Epithelial cell of proximal tubule (primary cell): Measurements from ENCODE around the gene LSM5. TPM values are rescaled to one million over a fixed set of nuclear protein-coding genes. Genes with fewer than 3 reads are reported as not detected.

ENCODE experiments used
- DNase-seq: peaks from one replicate; pipeline ENCODE4 v3.0.0-alpha.2; 2011; ENCODE audit warnings: low read depth
- H3K4me3 ChIP-seq: 2 replicates; pipeline ENCODE4 v1.5.1; 2011; ENCODE audit warnings: low read depth, mild to moderate bottlenecking, low read length
- CTCF ChIP-seq: conservative IDR thresholded peaks from 2 replicates; pipeline ENCODE4 v1.5.1; 2012; ENCODE audit warnings: low read depth, mild to moderate bottlenecking, low read length
- total RNA-seq: library from RNA; depleted of rRNA; stranded (reverse); fragments of >200 nt; gene quantifications from 2 replicates; pipeline ENCODE4 v1.2.3, GENCODE V29; 2015

The LSM5 gene
- total RNA-seq, 1 donor from 2014 or later, result 41.1 TPM

- no peak for TF ChIP-seq CTCF
- no peak overlapping the region for H3K4me3 ChIP-seq
- DNase-seq, result no peak
These were observed 27.2 kb downstream of the LSM5 start for GRCh38 chr7:32462977-32463376.

GRCh38 chr7:32462451-32462850, 27.7 kb downstream of the LSM5 start:
- no peak overlapping the region for H3K4me3 ChIP-seq
- no peak for TF ChIP-seq CTCF
- no peak for DNase-seq

- TF ChIP-seq CTCF, result no peak
- no peak overlapping the region for H3K4me3 ChIP-seq
- no peak for DNase-seq
These were observed 28.7 kb downstream of the LSM5 start for GRCh38 chr7:32461484-32461883.

- H3K4me3 ChIP-seq, result no peak overlapping the region
These were observed 30.4 kb downstream of the LSM5 start for GRCh38 chr7:32459788-32460187.

DNA sequence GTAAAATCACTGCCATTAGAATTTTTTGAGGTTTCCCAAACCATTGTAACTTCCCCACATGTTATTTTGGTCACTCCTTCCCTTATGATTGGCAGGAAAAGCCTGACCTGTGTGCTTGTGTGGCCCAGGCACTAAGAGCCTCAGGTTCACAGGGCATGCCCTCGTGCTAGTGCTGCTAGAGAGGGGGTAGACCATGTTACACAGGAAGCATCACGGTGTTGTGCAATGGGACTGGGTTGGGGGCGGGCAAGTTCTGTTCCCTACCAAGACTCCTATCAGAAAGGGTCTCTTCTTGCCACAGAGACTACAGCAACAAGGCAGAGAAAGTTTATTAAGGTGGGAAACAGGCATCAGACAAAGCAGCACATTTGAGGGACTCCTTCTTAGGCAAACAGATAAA, 32.2 kb downstream of the LSM5 start:
- H3K4me3 ChIP-seq, result no peak overlapping the region
- TF ChIP-seq CTCF, result no peak
- DNase-seq, result no peak

More at GRCh38 chr7:32459788-32460187, 30.4 kb downstream of the LSM5 start:
- no peak for TF ChIP-seq CTCF
- DNase-seq, result no peak

DNA sequence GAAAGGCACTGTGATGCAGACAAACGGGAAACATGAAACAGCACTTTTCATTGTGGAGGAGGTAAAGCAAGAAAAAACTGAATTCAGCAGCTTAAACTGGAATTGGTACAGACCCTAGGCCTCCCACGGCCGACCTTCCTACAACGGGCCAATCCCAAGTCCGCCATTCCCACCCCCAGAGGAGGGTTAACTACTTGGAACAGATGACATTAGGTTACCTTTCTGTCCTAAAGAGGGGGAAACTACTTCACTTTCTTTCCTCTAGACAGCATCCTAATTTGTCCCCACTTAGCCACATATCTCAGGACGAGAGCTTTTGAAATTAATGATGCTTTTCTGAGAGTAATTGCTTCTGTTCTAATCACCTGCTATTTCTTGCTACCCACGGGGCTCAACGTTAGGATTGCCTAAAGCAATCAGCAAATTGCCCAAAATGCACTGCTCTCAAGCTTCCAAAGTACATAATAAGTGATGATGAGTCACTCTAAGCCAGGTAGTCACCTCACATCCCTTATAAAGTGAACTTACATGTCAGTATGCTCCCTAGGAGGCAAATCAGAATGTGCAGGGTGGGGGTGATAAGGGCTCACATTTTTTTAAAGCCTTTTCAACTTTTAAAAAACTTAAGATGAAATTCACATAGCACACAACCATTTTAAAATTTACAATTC, 36.7 kb downstream of the LSM5 start:
- no peak for TF ChIP-seq CTCF
- no peak for DNase-seq
- H3K4me3 ChIP-seq, result no peak overlapping the region

DNA sequence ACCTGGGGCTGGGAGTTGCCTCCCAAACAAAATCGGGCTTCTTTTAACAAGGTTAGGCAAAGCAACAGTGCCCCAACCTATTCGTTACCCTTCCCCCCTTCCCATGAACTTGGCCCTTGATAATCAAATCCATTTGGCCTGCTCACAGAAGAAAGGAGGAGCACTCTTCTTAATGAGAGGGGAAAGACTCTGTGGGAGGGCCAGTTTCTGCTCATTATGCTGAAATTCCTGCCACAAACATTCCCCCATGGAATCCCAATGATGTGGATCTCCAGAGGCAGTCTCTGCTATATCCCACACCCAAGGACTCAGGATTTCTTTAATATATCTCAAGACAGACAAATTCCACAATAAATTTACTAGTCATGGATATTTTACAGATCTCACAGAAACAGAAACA, 43.0 kb downstream of the LSM5 start:
- no peak for DNase-seq
- no peak for TF ChIP-seq CTCF
- no peak overlapping the region for H3K4me3 ChIP-seq
